ENCODE measurements around the gene TNNC1. TPM values are rescaled to one million over a fixed set of nuclear protein-coding genes. Genes with fewer than 3 reads are reported as not detected.

Gene TNNC1
- polyA plus RNA-seq, 1 donor from 2014 or later: 2.2 TPM

DNA sequence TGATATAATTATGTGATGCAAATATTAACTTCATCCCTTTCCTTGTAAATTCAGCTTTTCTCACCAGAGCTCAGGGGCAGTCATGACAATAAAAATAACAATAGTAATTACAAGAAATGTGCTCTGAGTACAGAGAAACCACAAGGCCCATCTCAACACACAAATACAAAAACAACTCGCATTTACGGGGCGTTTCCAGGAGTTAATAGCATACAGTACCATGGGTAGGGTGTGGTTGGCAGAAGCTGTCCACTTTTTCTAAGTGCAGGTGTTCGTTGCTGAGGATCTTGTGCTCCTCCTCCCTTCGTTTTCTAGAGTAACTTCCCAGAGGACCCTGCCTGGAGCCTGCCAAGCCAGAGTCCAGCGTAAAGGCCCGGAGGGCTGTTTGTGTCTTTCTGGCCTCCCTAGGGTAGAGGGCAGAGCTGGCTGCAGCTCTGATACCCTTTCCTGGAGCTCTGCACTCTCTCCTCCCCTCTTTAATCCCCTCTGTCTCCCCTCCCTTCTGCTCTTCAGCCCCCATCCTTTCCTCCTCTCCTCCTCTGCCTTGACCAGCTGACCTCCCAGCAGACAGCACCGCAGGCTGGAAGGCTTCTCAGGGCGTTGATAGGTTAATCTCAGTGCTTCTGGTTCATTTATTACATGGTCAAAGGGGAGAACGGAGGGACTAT lies 20.4 kb downstream of the TNNC1 start:
- TF ChIP-seq CTCF (IDR thresholded peaks at IDR 0.05; ENCODE audit: poor library complexity, severe bottlenecking): no peak
- TF ChIP-seq POLR2AphosphoS5 (IDR thresholded peaks at IDR 0.05): no peak
- no peak for TF ChIP-seq REST (IDR thresholded peaks at IDR 0.05; ENCODE audit: borderline replicate concordance)
- TF ChIP-seq RAD21 (conservative IDR thresholded peaks at IDR 0.05): no peak
- no peak for TF ChIP-seq MXI1 (conservative IDR thresholded peaks at IDR 0.05; ENCODE audit: poor library complexity, severe bottlenecking)
- no peak for TF ChIP-seq EZH2 (IDR thresholded peaks at IDR 0.05; ENCODE audit: borderline replicate concordance, insufficient read depth, low read length, poor library complexity, severe bottlenecking)
- no peak for TF ChIP-seq SMC3 (conservative IDR thresholded peaks at IDR 0.05; ENCODE audit: poor library complexity)
- Histone ChIP-seq H3K27ac (ENCODE audit: low read length) (no peak overlapping the region), H3K36me3 (ENCODE audit: insufficient read depth, low read length) (no peaks in the 10 kb centered on the region), H3K27me3 (ENCODE audit: insufficient read depth, low read depth, low read length) (no peaks in the 10 kb centered on the region), H2AFZ (ENCODE audit: low read depth, low read length) (no peak overlapping the region), H3K9ac (ENCODE audit: low read length) (no peak overlapping the region), H3K4me2 (ENCODE audit: low read length) (no peak overlapping the region), H4K20me1 (ENCODE audit: insufficient read depth) (no peaks in the 10 kb centered on the region), H3K9me3 (ENCODE audit: low read length) (no peaks in the 10 kb centered on the region), H3K79me2 (replicated peaks; ENCODE audit: insufficient read depth, low read length) (no peaks in the 10 kb centered on the region), H3F3A (ENCODE audit: insufficient read depth, low read length, poor library complexity, severe bottlenecking) (no peaks in the 10 kb centered on the region), H3K4me3 (ENCODE audit: low read length) (no peak overlapping the region), H3K9me2 (ENCODE audit: insufficient read depth, low read length) (no peaks in the 10 kb centered on the region)

- Histone ChIP-seq H3K9me3 (ENCODE audit: low read length) (no peaks in the 10 kb centered on the region), H2AFZ (ENCODE audit: low read depth, low read length) (no peak overlapping the region), H3K4me2 (ENCODE audit: low read length) (no peak overlapping the region), H3K36me3 (ENCODE audit: insufficient read depth, low read length) (no peaks in the 10 kb centered on the region), H3F3A (ENCODE audit: insufficient read depth, low read length, poor library complexity, severe bottlenecking) (no peaks in the 10 kb centered on the region), H3K9me2 (ENCODE audit: insufficient read depth, low read length) (no peaks in the 10 kb centered on the region), H3K79me2 (replicated peaks; ENCODE audit: insufficient read depth, low read length) (no peaks in the 10 kb centered on the region), H3K4me3 (ENCODE audit: low read length) (no peak overlapping the region), H3K27me3 (ENCODE audit: insufficient read depth, low read depth, low read length) (no peaks in the 10 kb centered on the region), H4K20me1 (ENCODE audit: insufficient read depth) (no peaks in the 10 kb centered on the region), H3K9ac (ENCODE audit: low read length) (no peak overlapping the region), H3K27ac (ENCODE audit: low read length) (no peak overlapping the region)
- TF ChIP-seq CTCF (IDR thresholded peaks at IDR 0.05; ENCODE audit: poor library complexity, severe bottlenecking) (no peak), POLR2AphosphoS5 (IDR thresholded peaks at IDR 0.05) (no peak), REST (IDR thresholded peaks at IDR 0.05; ENCODE audit: borderline replicate concordance) (no peak), RAD21 (conservative IDR thresholded peaks at IDR 0.05) (no peak), MXI1 (conservative IDR thresholded peaks at IDR 0.05; ENCODE audit: poor library complexity, severe bottlenecking) (no peak), TAF1 (IDR thresholded peaks at IDR 0.05; ENCODE audit: low read depth) (no peak), EZH2 (IDR thresholded peaks at IDR 0.05; ENCODE audit: borderline replicate concordance, insufficient read depth, low read length, poor library complexity, severe bottlenecking) (no peak), SMC3 (conservative IDR thresholded peaks at IDR 0.05; ENCODE audit: poor library complexity) (no peak), EP300 (conservative IDR thresholded peaks at IDR 0.05; ENCODE audit: poor library complexity, severe bottlenecking) (no peak)
These were observed 21.1 kb downstream of the TNNC1 start for GRCh38 chr3:52432691-52433141.

Data from neural cell (in vitro differentiated cells).